IPS DF 4.7 (cell line): Measurements from ENCODE around the gene DCAF8.
A peak's percentile ranks its signal among the peaks of the same experiment; 100 is the strongest.

ENCODE experiments used
- DNase-seq: peaks from one replicate; pipeline ENCODE4 v3.0.0-alpha.2; 2013; ENCODE audit warnings: low spot score; ENCODE audit errors: extremely low read depth

Gene DCAF8

DNA sequence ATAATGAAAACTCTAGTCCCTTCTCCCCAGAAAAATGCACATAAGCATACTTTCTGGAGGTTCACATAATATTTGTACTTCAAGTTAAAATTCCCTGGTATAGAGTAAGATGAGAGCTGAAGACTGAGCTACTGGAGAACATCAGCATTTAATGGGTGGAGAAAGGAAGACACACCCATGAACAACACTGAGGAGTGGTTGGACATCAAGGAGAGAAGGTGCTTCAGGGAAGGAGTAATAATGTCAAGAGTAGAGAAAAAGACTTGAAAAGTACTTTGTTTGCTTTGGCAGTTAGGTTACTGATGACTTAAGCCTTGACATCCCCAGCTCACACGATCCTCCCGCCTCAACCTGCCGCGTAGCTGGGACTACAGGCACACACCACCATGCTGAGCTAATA is 35.3 kb downstream of the DCAF8 start:
- no peak for DNase-seq

DNA sequence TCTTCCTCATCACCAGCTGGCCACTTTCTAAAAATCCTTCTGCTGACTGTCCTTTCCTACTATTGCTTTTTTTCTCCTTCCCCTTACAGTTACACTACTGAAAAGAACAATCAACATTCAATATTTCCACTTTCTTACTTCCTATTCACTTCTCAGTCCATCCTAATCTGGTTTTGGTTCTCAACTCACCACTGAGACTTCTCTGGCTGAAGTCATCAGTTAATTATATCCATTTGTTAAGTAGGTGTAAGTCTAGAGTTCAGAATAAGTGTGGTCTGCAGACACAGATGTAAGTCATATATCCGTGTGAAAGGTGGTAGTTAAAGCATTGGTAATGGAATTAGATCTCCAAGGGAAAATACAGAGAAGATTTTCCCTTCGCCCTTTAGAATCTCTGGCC is 35.7 kb downstream of the DCAF8 start:
- no peak for DNase-seq

DNA sequence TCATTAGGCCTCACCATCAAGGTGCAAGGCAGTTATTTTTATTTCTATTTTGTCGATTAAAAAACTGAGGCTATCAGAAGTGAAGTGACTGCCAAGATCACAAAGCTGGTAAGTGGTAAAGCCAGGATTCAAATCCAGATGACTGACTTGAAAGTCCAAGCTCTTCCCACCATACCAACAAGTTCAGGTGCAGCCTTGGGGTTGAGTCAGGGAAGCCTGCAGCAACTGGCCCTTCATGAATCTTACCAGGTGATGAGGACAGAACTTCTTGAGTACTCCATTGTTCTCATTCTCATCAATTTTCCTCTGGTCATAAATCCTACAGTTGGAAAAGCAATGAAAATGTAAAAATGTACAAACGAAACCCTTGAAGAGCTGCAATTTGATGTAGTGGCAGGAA is 37.0 kb downstream of the DCAF8 start:
- DNase-seq, result no peak

DNA sequence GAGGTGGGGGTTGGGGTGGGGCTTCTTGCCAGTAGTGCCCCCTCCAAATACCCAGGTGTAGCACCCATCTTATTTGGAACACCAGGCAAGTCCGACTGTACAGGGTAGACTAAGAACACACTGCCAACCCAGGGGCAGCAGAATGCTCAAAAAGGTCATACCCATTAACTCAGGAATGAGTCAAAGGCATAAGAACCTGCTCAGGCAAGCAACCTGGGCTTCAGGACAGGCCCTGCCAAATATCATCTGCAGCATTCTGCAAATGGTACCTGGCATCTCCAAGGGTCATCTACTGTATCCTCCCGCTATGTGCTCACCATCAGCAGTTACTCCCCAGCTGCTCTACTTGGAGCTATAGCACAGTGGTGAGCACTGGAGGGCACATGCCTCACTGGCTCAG is 37.7 kb downstream of the DCAF8 start:
- DNase-seq, result no peak

DNA sequence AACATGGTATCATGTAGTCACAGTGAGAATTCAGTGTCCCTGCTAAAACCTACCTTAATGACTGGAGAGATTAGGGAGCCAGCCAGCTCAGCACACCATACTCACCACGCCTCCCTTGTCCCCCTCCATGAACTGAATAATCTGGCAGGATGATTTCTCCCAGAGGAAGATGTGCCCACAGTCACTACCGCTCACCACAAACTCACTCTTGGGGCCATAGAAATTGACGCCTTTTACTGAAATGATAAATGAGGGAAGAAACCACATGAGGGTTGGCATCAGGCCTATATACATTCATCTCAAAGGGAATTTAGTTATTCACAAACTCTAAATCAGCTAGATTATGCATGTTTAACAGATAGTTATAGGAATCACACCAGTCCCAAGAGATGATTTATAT is 39.8 kb downstream of the DCAF8 start:
- no peak for DNase-seq

DNA sequence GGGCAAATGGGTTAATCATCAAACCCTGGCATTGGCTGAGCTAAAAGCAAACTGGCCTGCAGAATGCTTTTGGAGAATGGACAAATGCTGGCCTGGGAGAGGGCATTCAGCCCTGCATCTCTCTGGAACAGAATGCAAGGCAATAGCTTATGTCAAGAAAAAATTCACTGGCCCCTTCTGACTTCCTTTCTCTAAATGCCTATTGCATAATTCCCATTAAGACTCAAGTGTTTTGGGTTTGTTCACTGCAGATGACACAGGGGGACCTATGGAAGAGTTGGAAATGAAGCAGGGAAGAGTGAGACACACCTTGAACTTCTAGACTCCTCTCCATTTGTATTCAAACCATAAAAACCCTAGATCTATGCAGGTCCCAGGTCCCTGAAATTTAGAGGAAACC is 41.3 kb downstream of the DCAF8 start:
- DNase-seq, result no peak

DNA sequence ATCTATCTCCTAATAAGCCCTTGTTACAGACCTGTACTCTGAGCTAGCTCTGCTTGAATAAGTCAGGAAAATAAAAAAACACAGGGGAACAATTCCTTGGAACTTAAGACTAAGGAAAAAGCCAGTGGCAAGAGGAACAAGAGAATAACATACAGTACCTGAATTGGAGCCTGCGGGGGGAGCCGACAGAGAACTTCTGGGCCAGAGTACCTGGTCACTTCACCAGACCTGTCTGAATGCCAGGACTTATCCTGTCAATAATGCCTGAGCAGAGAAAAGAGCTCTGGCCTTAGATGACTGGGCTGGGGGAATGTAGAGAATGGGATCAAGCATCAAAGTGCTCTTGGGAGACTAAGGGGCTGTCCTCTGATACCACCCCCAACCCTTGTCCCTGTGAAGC is 42.0 kb downstream of the DCAF8 start:
- DNase-seq, result no peak

DNA sequence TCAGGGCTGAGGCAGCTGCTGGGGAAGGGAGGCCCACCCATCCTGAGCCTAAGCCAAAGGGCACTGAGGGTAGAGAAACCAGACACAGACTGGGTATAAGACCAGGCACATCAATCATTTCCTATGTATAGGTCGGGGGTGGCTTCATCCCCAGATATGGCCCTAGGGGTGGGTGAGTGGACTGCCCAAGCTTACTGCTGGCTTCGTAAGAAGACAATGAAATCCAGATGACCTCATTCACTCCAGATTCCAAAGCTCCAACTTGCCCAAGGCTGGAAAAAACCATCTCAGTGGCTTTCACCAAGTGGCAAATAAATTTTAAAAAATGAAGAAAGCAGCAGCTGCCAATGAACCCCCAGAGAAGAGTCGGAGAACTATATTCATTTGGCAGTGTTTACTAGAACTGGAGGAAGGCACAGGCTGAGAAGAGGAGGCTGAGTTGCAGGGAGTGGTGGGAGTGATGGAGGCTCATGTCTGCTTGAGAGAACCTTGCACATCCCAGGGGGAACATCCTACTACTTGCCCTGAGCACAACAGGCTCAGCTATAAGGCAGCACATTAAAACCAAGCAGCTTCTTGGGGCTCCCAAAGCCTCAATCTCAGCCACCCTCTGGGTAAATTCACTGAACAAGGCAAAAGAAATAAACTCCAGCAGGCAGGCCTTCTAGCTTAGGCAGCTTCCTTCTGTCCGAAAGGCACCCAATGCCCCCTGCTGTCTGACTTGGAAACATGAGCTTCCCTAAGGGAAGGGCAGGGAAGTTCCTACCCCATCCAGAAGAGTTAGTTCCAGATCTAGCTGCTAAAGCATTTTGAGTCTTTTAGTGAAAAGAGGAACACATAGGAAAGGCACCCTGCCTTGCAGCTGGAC is 43.1 kb downstream of the DCAF8 start:
- peak; percentile 56 for DNase-seq

DNA sequence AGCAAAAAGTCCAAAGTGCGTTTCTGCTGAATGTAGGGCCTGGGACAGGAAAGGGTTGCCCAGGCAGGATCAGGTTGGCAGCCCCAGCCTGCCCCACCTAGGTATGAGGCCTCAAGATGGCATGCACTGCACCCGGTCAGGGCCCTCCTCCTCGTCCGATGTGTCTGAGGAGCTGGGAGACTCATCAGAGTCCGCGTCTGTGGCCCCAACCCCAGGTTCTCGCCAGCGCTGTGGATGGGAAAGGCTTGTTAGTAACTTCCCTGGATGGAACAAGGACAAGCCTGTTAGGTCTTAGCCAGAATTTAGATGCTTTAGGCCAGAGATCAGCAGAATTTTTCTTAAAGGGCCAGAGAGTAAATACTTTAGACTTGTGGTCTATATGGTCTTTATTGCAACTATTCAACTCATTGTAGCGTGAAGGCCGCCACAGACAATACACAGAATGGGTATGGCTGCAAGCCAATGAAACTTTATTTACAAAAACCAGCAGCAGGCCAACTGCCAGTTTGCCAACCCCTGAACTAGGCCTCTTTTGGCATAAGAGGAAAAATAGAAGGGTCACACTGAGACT is 44.8 kb downstream of the DCAF8 start:
- no peak for DNase-seq

DNA sequence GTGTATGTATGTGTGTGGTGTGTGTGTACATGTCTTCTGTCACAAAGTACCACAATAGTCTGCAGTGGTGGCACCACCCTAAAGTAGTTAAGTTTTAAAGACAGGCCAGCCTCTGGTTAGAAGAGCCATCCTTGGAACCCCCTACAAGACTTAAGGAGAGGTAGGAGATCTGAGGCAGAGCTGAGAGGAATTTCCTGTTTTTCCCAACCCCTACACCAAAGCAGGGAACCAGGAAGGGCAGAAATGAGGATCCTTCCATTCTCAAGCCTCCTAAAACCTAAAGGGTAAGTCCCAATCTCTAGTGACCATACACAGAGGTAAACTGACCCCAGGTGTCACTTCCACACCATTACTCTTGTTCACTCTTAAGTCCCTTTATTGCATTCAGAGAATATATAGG is 46.0 kb downstream of the DCAF8 start:
- no peak for DNase-seq

DNA sequence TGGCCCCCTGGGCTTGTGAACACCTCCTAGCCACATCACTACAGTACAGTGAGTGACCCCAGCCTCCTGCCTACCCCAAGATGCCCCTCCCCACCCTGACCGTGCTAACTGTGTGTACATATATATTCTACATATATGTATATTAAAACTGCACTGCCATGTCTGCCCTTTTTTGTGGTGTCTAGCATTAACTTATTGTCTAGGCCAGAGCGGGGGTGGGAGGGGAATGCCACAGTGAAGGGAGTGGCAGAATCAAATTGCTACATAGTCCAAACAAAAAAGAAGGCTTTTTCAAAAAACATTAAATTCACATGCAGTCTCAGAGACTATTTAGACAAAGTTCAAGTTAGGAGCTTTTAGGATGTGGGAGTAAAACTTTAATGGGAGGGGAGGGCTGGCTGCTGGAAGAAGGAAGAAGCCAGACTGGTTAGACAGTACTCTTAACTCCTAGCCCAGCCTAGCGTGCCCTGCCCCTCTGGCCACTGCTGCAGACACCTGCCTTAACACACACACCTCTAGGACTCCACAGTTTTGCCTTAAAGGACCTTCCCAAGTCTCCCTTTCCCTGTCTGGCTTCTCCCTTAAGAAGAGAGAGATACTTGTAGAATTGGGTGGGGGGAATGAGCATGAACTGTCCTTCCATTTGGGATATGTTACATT is 47.7 kb downstream of the DCAF8 start:
- DNase-seq, result no peak

DNA sequence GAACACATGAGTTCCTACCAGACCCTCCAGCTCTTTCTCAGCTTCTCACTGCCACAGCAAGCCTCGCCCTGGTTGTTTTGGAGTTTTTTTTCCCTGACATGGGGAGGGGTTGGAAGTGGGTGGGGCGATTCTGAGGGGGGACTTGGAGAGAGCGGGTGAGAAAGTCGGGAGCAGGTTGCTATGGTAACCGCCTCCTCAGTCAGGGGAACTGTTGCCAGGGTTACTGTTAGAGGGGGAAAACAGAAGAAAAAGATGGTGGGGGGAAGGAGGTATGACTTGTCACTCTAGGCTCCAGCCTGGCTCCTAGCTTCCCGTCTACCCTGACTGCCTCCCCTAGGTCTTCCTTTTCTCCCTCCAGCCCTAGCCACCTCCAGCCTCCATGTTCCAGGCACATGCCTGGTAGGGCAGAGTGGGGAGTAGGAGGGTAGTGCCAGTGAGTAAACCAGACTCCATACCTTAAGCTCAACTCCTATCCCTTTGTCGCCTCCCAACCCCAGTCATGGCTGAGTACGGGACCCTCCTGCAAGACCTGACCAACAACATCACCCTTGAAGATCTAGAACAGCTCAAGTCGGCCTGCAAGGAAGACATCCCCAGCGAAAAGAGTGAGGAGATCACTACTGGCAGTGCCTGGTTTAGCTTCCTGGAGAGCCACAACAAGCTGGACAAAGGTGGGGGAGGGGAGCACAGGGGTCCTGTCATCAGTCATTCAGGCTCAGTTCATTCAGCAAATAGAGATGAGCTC is 51.1 kb downstream of the DCAF8 start:
- DNase-seq, result no peak

DNA sequence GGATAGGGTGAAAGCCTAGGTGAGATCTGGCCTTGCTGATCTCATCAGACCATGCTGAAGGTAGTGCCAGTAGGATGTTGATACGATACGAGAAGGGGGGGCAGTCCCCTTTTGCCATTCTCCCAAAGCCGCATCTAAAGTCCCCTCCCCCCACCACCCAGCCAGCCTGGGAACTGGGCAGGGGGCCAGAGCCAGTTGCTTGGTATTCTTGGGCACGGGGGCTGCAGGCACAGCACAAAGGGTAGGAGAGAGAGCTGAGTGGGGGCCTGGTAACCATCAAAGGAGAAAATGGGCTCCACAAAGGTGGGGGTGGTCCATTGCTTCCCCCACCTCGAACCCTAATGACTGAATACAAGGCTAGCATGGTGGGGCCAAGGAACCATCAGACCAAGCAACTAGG is 51.8 kb downstream of the DCAF8 start:
- no peak for DNase-seq

DNA sequence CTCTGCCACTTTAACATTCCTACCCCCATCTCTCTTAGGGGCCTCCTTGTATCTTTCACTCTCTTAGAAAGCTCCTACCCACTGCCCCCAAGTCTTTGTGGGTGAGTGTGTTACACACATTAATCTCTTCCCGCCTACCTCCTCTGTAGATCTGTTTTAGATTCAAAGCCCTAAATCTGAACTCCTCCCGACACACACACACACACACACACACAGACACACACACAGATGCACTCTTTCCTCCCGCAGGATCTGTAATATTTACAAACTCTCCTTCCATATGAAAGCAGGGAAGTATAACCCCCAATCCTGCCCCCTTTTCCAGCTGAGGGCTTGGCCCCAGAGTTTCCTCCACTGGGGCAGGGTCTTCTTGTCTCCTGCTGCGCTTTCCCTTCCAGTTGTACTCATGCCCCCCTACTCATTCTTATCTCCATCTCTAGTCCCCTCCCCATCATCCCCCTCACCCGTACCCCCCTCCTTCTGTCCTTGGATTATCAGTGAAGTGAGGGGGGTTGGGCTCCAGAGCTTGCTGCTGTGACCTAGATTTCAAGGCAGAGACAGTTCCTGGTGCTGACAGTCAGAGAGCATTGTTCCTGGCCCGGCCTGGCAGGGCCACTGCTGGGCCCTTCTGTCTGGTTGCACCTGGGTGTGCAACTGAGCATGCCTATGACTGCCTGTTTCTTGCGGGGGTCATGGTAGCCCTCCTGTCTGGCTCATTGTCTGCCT is 52.9 kb downstream of the DCAF8 start:
- no peak for DNase-seq

DNA sequence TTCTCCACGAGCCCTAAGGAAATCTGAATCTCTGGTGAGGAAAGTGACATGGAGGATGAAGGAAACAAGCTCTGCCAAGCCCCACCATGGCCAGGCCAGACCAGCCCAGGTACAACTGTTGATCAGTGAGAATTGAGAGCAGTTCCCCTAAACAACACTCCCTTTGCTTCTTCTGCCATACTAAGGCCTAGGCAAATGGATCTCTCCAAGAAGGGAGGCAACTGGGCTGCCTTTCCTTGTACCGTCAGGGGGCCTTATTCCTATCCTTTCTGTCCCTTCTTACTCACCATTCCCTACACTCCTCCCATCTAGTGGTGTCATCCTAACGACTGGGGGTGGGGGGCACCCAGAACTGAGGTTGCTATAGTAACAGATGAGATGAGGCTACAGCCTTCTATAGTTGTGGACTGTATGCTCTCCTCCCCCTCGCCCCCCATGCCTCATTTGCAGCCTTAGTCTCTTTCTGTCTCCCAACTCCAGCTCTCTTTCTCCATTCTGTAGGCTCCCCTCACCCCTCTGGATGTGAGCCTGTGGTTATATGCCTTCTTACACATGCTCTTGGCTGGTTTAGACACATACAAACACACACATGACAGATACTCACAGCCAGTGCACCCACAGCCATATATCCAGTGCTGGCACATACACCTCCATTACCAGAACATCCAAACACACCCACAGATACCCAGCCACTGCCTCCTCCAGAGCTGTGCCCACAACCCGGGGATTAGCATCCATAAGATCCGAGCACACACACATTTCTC is 53.6 kb downstream of the DCAF8 start:
- no peak for DNase-seq

DNA sequence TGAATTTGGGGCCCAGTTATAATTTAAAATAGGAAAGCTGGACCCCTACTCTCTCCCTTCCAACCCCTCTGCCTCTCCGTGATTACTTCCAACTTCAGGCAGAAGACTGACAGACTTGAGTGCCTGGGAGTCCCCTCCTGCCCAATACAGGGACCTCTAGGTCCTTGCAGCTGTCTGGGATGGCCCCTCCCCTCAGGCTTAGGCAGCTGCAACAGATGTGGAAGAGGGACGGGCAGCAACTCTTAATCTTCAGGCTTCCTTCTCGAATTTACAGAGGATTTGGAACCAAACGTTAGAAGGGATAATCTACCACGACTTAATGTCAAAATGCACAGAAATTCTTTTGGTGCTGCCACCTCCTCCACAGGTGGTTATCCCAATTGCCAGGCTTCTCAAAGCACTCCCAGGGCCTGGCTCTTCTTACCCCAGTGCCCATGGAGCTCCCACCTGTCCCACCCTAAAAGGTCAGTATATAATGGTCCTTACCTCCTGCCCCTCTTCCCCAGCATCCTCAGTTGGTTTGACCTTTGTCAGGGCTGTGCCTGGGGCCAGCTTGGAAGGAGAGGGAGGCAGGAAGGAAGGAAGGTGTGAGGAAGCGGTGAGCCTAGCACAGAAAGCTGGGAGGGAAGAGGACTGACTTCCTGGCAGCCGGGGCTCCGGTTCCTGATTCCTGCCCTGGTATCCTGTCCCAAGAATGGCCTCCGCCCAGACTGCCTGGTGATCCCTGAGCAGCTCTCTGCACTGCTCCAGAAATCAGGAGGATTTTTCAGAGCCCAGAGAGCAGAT is 54.4 kb downstream of the DCAF8 start:
- no peak for DNase-seq

DNA sequence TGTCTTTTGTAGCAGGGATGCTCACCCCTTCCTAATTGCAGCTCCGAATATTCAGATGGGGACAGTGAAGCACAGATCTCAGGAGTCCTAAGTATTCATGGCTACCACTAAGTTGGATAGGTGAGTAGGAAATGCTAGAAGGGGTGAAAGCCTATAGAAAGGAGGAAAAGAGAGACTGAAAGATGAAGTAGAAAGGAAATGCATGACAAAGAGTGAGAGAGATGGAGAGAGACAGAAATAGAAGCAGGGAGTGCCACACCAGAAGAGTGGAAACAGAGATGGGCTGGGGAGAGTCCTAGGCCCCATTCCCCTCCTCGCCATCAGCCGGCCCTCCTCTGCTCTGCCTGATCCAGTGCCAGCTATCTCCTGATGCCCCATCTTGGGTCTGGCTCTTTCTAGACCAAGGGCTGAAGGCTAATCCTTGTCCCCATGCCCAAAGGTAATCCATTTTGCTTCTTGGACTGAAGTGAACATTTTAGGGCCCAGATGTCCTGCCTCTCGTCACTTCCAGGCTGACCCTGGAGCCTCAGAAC is 55.2 kb downstream of the DCAF8 start:
- no peak for DNase-seq

DNA sequence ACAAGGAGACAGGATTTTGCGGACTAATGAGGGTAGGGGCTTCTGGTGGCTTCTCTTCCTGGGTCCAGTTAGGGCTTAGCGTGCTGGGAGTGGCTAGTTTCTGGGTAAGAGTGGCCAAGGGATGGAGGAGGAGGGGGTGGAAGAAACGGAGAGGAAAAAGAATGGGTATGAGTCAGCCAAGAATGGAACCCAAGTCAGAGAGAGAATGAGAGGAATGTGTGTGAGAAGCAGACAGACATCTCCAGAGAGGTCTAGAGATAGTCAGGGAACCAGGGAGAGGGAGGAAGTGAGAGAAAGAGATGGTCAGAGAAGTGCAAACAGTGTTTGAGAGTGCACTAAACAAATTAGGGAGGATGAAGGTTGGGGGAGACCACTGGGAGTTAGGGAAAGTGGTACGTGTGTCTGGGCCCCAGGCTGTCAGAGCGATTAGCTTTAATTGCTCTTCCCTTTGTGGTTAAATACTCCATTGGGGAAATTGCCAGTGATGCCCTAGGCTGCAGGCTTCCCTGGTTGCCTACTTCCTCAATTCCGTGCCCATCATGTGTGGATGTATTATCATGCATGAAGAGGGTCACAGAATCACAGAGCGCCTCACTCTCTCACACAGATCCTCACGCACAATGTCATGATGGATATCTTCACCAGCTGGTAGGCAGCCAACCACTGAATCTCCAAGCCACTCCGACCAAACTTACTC is 55.8 kb downstream of the DCAF8 start:
- DNase-seq, result peak; percentile 41

DNA sequence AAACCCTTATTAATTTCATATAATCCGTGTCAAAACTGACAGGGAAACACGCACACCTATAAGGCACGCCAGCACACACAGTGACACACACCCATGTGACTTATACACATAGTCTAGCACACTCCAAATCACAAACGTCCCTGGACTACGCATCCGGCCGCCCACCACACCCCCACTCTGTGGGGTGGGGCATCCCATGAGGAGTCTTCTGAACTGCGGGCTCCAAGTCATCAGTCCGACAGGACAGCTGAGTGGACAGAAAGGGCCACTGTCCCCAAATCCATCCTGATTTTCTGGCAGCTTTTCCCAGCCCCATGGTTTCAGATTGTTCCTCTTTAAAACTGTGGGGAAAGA is 56.3 kb downstream of the DCAF8 start:
- DNase-seq, result no peak
